Measurements from ENCODE around the gene SFXN2.

- TF ChIP-seq CTCF (IDR thresholded peaks at IDR 0.05) (no peak), POLR2A (IDR thresholded peaks at IDR 0.05) (no peak)
These were observed 45.9 kb upstream of the SFXN2 start for GRCh38 chr10:102668326-102669107.

Measured in tibial nerve (tissue), 3 donors.